Neural cell (in vitro differentiated cells): ENCODE data around the gene GDI1. TPM values are rescaled to one million over a fixed set of nuclear protein-coding genes. Genes with fewer than 3 reads are reported as not detected.
A peak's percentile ranks its signal among the peaks of the same experiment; 100 is the strongest.

Source experiments
- H2AFZ ChIP-seq: fragments of 200-600, 300-800 bp; sonication (generic), shearing (Covaris generic); 2 replicates; pipeline ENCODE4 v1.6.0; 2014; ENCODE audit warnings: low read depth, mild to moderate bottlenecking, antibody characterized with exemption, low read length, moderate library complexity
- H3F3A ChIP-seq: fragments of 200-600 bp; shearing (Covaris generic); 2 replicates; pipeline ENCODE4 v1.6.1; 2016; ENCODE audit warnings: mild to moderate bottlenecking, moderate library complexity, mixed read lengths, antibody characterized with exemption, low read length; ENCODE audit not compliant: insufficient read depth, poor library complexity, severe bottlenecking
- H3K27ac ChIP-seq: fragments of 200-600, 300-800 bp; sonication (generic), shearing (Covaris generic); 2 replicates; pipeline ENCODE4 v1.5.1; 2014; ENCODE audit warnings: mild to moderate bottlenecking, low read length, moderate library complexity
- H3K27me3 ChIP-seq: fragments of 300-800, 200-600 bp; sonication (generic), shearing (Covaris generic); 2 replicates; pipeline ENCODE4 v1.6.0; 2014; ENCODE audit warnings: mild to moderate bottlenecking, low read depth, low read length, moderate library complexity; ENCODE audit not compliant: insufficient read depth
- H3K36me3 ChIP-seq: fragments of 300-800, 200-600 bp; sonication (generic), shearing (Covaris generic); 2 replicates; pipeline ENCODE4 v1.5.1; 2014; ENCODE audit warnings: mild to moderate bottlenecking, antibody characterized with exemption, low read length, moderate library complexity; ENCODE audit not compliant: insufficient read depth
- H3K4me2 ChIP-seq: fragments of 300-800, 200-600 bp; sonication (generic), shearing (Covaris generic); 2 replicates; pipeline ENCODE4 v1.6.0; 2014; ENCODE audit warnings: mild to moderate bottlenecking, low read length
- H3K4me3 ChIP-seq: fragments of 300-800, 200-600 bp; sonication (generic), shearing (Covaris generic); 2 replicates; pipeline ENCODE4 v1.5.1; 2014; ENCODE audit warnings: mild to moderate bottlenecking, low read length, moderate library complexity
- H3K79me2 ChIP-seq: fragments of 200-600 bp; shearing (Covaris generic); replicated peaks from 2 replicates; pipeline ENCODE4 v1.6.0; 2014; ENCODE audit warnings: mild to moderate bottlenecking, low read length, moderate library complexity; ENCODE audit not compliant: insufficient read depth
- H3K9ac ChIP-seq: fragments of 300-800, 200-600 bp; sonication (generic), shearing (Covaris generic); 2 replicates; pipeline ENCODE4 v1.6.1; 2016; ENCODE audit warnings: mild to moderate bottlenecking, low read length, mixed read lengths
- H3K9me2 ChIP-seq: fragments of 200-600 bp; shearing (Covaris generic); 2 replicates; pipeline ENCODE4 v1.6.1; 2016; ENCODE audit warnings: mild to moderate bottlenecking, low read length, mixed read lengths; ENCODE audit not compliant: insufficient read depth
- H3K9me3 ChIP-seq: fragments of 200-600, 300-800 bp; sonication (generic), shearing (Covaris generic); 2 replicates; pipeline ENCODE4 v1.6.1; 2016; ENCODE audit warnings: mild to moderate bottlenecking, mixed run types, low read length, moderate library complexity, mixed read lengths
- H4K20me1 ChIP-seq: fragments of 200-600 bp; shearing (Covaris generic); 2 replicates; pipeline ENCODE4 v1.6.1; 2016; ENCODE audit warnings: mild to moderate bottlenecking, mixed run types; ENCODE audit not compliant: insufficient read depth
- CTCF ChIP-seq: fragments of 450-650 bp; IDR thresholded peaks from 2 replicates; pipeline ENCODE4 v1.5.1; 2014; ENCODE audit warnings: antibody characterized with exemption, mild to moderate bottlenecking, moderate library complexity; ENCODE audit not compliant: poor library complexity, severe bottlenecking
- EP300 ChIP-seq: fragments of 450-650 bp; conservative IDR thresholded peaks from 2 replicates; pipeline ENCODE4 v1.6.1; 2014; ENCODE audit warnings: antibody characterized with exemption, mild to moderate bottlenecking, moderate library complexity; ENCODE audit not compliant: poor library complexity, severe bottlenecking
- EZH2 ChIP-seq: fragments of 200-600, 300-800 bp; shearing (Covaris generic), sonication (generic); IDR thresholded peaks from 2 replicates; pipeline ENCODE4 v1.6.1; 2014; ENCODE audit warnings: antibody characterized with exemption, low read length, borderline replicate concordance, mild to moderate bottlenecking; ENCODE audit not compliant: insufficient read depth, poor library complexity, severe bottlenecking
- MXI1 ChIP-seq: fragments of 450-650 bp; conservative IDR thresholded peaks from 2 replicates; pipeline ENCODE4 v1.6.1; 2014; ENCODE audit warnings: antibody characterized with exemption, mild to moderate bottlenecking; ENCODE audit not compliant: poor library complexity, severe bottlenecking
- POLR2AphosphoS5 ChIP-seq: IDR thresholded peaks from 2 replicates; pipeline ENCODE4 v1.6.1; 2012
- RAD21 ChIP-seq: fragments of 450-650 bp; conservative IDR thresholded peaks from 2 replicates; pipeline ENCODE4 v1.6.1; 2014; ENCODE audit warnings: antibody characterized with exemption, mild to moderate bottlenecking, moderate library complexity
- REST ChIP-seq: IDR thresholded peaks from 2 replicates; pipeline ENCODE4 v1.6.1; 2012; ENCODE audit warnings: borderline replicate concordance
- SMC3 ChIP-seq: fragments of 450-650 bp; conservative IDR thresholded peaks from 2 replicates; pipeline ENCODE4 v1.6.1; 2014; ENCODE audit warnings: antibody characterized with exemption, mild to moderate bottlenecking, moderate library complexity; ENCODE audit not compliant: poor library complexity
- TAF1 ChIP-seq: IDR thresholded peaks from 2 replicates; pipeline ENCODE4 v1.6.1; 2012; ENCODE audit warnings: low read depth
- polyA plus RNA-seq: library from polyadenylated mRNA; depleted of rRNA; stranded (reverse); fragments of >200 nt; gene quantifications from 2 replicates; pipeline ENCODE4 v1.2.3, GENCODE V29; 2014

GDI1 gene
- polyA plus RNA-seq, 1 donor from 2014 or later, result 370 TPM

- H2AFZ ChIP-seq, result no peak overlapping the region
- H3K27me3 ChIP-seq, result no peaks in the 10 kb centered on the region
- TF ChIP-seq CTCF (no peak), MXI1 (no peak)
- H3K79me2 ChIP-seq, result no peaks in the 10 kb centered on the region
- H3K4me3 ChIP-seq, result no peak overlapping the region
- no peaks in the 10 kb centered on the region for H4K20me1 ChIP-seq
- H3K9ac ChIP-seq, result no peak overlapping the region
- H3K9me3 ChIP-seq, result no peaks in the 10 kb centered on the region
- no peaks in the 10 kb centered on the region for H3K9me2 ChIP-seq
- H3K4me2 ChIP-seq, result no peak overlapping the region
- no peaks in the 10 kb centered on the region for H3F3A ChIP-seq
- no peak overlapping the region for H3K27ac ChIP-seq
- H3K36me3 ChIP-seq, result no peaks in the 10 kb centered on the region
These were observed 47.5 kb downstream of the GDI1 start for GRCh38 chrX:154484255-154485149.

- H3K79me2 ChIP-seq, result no peaks in the 10 kb centered on the region
- no peak overlapping the region for H3K4me2 ChIP-seq
- no peaks in the 10 kb centered on the region for H3F3A ChIP-seq
- TF ChIP-seq MXI1 (no peak), POLR2AphosphoS5 (no peak), EP300 (no peak), REST (no peak), EZH2 (no peak), TAF1 (no peak), RAD21 (no peak), CTCF (no peak), SMC3 (no peak)
- H2AFZ ChIP-seq, result no peak overlapping the region
- H3K36me3 ChIP-seq, result no peaks in the 10 kb centered on the region
- no peaks in the 10 kb centered on the region for H3K9me2 ChIP-seq
- no peaks in the 10 kb centered on the region for H3K9me3 ChIP-seq
- H3K27ac ChIP-seq, result no peak overlapping the region
- peak overlapping the region; percentile 63 for H3K4me3 ChIP-seq
- H4K20me1 ChIP-seq, result no peaks in the 10 kb centered on the region
- peak overlapping the region; percentile 57 for H3K9ac ChIP-seq
- no peaks in the 10 kb centered on the region for H3K27me3 ChIP-seq
These were observed 48.4 kb downstream of the GDI1 start for GRCh38 chrX:154485150-154486051.
